Endothelial cell (in vitro differentiated cells): ENCODE data around the gene HLA-F. TPM values are rescaled to one million over a fixed set of nuclear protein-coding genes. Genes with fewer than 3 reads are reported as not detected.

Experiments
- DNase-seq: peaks from one replicate; pipeline ENCODE4 v3.0.0; 2021; ENCODE audit warnings: low spot score
- H3K27ac Mint-ChIP-seq: one replicate; pipeline ENCODE4 v1.8.0; 2021; ENCODE audit warnings: mixed read lengths, inconsistent platforms; ENCODE audit not compliant: unreplicated experiment
- H3K27me3 Mint-ChIP-seq: one replicate; pipeline ENCODE4 v1.8.0; 2021; ENCODE audit warnings: mild to moderate bottlenecking, moderate library complexity, mixed read lengths, inconsistent platforms; ENCODE audit not compliant: unreplicated experiment
- H3K36me3 Mint-ChIP-seq: one replicate; pipeline ENCODE4 v1.8.0; 2021; ENCODE audit warnings: mild to moderate bottlenecking, low read depth, mixed read lengths, inconsistent platforms; ENCODE audit not compliant: unreplicated experiment
- H3K4me1 Mint-ChIP-seq: one replicate; pipeline ENCODE4 v1.8.0; 2021; ENCODE audit warnings: mild to moderate bottlenecking, mixed read lengths, inconsistent platforms; ENCODE audit not compliant: unreplicated experiment
- H3K4me3 Mint-ChIP-seq: one replicate; pipeline ENCODE4 v1.8.0; 2021; ENCODE audit warnings: mild to moderate bottlenecking, mixed read lengths, inconsistent platforms; ENCODE audit not compliant: unreplicated experiment
- H3K9me3 Mint-ChIP-seq: one replicate; pipeline ENCODE4 v1.8.0; 2021; ENCODE audit warnings: mixed read lengths, inconsistent platforms; ENCODE audit not compliant: unreplicated experiment
- total RNA-seq: library from RNA; stranded (reverse); fragmentation: NEBNext Ultra II Directional; extraction: Animal tissue kit (Norgen Biotek cat#: 25700); gene quantifications from one replicate; pipeline ENCODE4 v1.2.1, GENCODE V29; 2021; ENCODE audit not compliant: unreplicated experiment
- TF ChIP-seq, protein P1 (sequence below): fragments of 200-600 bp; sonication (generic); IDR thresholded peaks from one replicate; pipeline ENCODE4 v1.5.0; 2021; ENCODE audit warnings: antibody characterized with exemption; ENCODE audit not compliant: unreplicated experiment

Gene HLA-F
- total RNA-seq, 1 donor from 2014 or later = 5.1 TPM

DNA sequence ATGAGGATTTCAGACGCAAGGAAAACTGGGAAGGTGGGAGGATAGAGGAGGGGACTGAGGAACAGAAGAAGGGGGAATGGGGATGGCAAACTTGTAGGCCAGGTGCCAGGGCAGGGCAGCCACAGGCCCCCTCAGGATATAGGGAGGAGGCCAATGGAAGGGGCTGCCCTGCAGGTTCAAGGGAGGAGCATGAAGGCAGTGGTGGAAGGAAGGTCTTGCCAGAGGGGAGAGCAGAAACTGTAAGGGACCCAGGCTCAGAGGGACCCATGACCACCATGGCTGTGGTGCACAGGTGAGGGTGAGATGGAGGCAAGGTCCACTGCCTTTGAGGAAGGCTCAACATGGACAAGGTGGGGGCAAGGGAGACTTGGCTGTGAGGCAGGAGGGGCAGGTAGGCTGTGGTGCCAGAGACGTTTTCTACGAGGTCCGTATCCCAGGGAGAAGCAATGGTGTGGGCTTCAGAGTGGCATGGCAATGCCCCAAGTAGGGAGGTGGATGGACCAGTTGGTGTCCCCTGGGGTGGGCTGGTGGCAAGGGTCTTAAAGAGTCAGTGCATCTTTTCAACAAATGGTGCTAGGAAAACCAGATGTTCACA is 22.7 kb downstream of the HLA-F start:
- H3K27me3 Mint-ChIP-seq = peaks cover 20% of the 10 kb centered on the region
- DNase-seq = no peak
- H3K36me3 Mint-ChIP-seq = peaks cover 3% of the 10 kb centered on the region
- no peak overlapping the region for H3K4me3 Mint-ChIP-seq
- no peaks in the 10 kb centered on the region for H3K9me3 Mint-ChIP-seq
- peaks cover 23% of the 10 kb centered on the region for H3K4me1 Mint-ChIP-seq
- peak overlapping the region; percentile 59 for H3K27ac Mint-ChIP-seq
- TF ChIP-seq, protein P1, sequence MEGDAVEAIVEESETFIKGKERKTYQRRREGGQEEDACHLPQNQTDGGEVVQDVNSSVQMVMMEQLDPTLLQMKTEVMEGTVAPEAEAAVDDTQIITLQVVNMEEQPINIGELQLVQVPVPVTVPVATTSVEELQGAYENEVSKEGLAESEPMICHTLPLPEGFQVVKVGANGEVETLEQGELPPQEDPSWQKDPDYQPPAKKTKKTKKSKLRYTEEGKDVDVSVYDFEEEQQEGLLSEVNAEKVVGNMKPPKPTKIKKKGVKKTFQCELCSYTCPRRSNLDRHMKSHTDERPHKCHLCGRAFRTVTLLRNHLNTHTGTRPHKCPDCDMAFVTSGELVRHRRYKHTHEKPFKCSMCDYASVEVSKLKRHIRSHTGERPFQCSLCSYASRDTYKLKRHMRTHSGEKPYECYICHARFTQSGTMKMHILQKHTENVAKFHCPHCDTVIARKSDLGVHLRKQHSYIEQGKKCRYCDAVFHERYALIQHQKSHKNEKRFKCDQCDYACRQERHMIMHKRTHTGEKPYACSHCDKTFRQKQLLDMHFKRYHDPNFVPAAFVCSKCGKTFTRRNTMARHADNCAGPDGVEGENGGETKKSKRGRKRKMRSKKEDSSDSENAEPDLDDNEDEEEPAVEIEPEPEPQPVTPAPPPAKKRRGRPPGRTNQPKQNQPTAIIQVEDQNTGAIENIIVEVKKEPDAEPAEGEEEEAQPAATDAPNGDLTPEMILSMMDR = no peak

DNA sequence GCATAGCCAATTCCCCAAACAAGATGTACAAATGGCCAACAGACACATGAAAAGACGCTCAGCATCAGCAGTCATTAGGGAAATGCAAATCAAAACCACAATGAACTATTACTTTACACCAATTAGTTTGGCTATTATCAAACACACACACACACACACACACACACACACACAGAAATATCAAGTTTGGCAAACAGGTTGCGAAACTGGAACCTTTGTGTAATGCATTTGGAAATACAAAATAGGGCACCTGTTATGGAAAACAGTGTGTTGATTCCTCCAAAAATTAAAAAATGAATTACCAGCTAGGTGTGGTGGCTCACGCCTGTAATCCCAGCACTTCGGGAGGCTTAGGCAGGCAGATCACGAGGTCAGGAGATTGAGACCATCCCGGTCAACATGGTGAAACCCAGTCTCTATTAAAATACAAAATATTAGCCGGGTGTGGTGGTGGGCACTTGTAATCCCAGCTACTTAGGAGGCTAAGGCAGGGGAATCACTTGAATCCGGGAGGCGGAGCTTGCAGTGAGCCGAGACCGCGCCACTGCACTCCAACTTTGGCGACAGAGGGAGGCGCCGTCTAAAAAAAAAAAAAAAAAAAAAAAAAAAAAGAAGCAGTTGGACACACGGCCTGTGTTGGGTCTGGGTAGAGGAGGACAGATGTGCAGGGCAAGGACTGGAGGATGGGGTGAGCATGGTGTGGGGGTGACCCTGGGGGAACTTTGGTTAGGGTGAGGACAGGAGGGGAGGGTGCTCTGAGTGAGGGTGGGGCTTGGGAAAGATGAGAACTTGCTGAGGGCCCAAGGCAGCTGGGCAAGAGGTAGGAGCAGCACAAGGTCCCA is 23.8 kb downstream of the HLA-F start:
- Mint-ChIP-seq H3K27me3 (peaks cover 20% of the 10 kb centered on the region), H3K36me3 (peaks cover 3% of the 10 kb centered on the region)
- no peak for DNase-seq

DNA sequence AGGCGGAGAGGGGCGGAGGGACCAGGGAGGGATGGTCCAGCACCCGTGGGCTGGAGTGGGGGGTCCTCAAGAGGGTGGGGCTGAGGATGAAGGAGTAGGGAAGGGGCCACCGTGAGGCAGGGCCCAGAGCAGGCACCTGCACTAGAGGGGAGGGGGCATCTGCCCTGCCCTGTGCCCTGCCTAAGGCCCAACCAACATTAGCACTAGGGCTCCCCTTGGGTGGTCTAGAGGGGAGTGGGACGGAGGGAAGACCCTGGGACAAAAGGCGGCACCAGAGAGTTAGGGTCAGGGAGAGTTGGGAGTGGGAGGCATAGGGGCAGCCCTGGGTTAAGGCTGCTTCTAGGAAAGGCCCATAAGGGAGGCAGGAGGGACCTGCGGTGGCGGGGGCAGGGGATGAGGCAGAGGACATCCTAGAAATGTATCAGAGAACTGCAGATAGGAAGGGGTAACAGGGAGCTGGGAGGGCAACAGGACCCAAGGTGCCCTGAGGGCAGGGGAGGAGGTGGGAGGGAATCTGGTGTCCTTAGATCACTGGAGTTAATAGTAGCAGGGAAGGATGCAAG is 24.5 kb downstream of the HLA-F start:
- TF ChIP-seq, protein P1 = no peak
- Mint-ChIP-seq H3K4me3 (peak overlapping the region; percentile 96), H3K4me1 (peaks cover 23% of the 10 kb centered on the region), H3K9me3 (no peaks in the 10 kb centered on the region), H3K36me3 (peaks cover 3% of the 10 kb centered on the region), H3K27ac (no peak overlapping the region), H3K27me3 (peaks cover 22% of the 10 kb centered on the region)
- DNase-seq = no peak

More for the DNA sequence above, 23.8 kb downstream of the HLA-F start:
- no peaks in the 10 kb centered on the region for H3K9me3 Mint-ChIP-seq
- peaks cover 23% of the 10 kb centered on the region for H3K4me1 Mint-ChIP-seq
- peak overlapping the region; percentile 31 for H3K4me3 Mint-ChIP-seq
- TF ChIP-seq, protein P1 = no peak
- H3K27ac Mint-ChIP-seq = no peak overlapping the region

DNA sequence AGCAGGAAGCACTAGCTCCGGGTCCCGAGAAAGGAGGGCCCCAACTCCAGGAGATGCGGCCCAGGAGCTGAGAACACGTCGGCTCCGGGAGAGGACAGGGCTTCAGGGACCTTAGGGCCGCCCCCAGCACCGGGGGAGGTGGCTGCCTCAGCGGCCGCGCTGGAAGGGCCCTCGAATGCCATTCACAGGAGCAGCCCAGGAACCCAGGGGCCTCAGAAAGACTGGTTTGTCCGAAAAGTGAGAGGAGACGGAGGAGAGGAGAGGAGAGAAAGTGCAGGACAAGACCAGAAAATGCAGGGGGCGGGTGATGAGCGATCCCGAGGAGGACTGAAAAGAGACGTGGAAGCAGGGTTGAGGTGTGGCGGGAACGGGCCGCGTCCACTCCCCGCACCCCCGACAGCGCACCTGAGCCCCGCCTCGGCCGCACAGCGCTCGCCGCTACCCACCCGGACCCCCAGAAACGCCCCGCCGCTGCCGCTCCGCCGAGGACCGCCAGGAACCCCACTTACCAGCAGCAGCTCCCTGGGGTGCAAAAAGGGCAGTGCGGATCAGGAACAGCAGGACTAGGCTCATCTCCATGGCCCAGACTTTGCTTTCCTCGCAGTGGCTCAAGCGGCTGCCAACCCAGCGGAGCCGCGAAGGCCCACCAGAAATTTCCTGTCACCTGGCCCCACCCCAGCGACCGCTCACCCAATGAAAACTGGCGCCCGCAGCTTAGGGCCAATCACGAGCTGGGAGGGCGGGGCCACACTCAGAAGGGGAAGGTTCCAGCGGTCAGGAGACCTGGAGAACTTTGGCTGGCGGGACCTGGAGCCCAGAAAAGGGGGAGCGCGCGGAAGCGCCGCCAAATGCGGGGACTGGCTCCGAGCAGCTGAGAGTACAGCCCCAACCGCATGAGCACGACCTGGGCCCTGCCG is 25.4 kb downstream of the HLA-F start:
- peaks cover 23% of the 10 kb centered on the region for H3K4me1 Mint-ChIP-seq
- H3K27me3 Mint-ChIP-seq = peaks cover 25% of the 10 kb centered on the region
- H3K36me3 Mint-ChIP-seq = peaks cover 3% of the 10 kb centered on the region
- H3K27ac Mint-ChIP-seq = no peak overlapping the region
- peak overlapping the region; percentile 96 for H3K4me3 Mint-ChIP-seq
- TF ChIP-seq, protein P1 = no peak
- no peaks in the 10 kb centered on the region for H3K9me3 Mint-ChIP-seq
- DNase-seq = peak; percentile 83
